MCF 10A (cell line): Measurements from ENCODE around the gene NDUFV3. TPM values are rescaled to one million over a fixed set of nuclear protein-coding genes. Genes with fewer than 3 reads are reported as not detected.

ENCODE experiments used
- BruUV-seq: library from RNA; stranded (reverse); fragments of 400-500 nt; replicated peaks from 2 replicates; lab custom pipeline; 2021; lab: Mats Ljungman, UMichigan
- CTCF ChIA-PET: fragments of 300-600 bp; sonication (Branson Sonifier 250); formaldehyde crosslinking; extraction: SDS; loops from one replicate; lab custom pipeline; 2021; ENCODE audit warnings: antibody characterized with exemption, inconsistent platforms; lab: Yijun Ruan, JAX
- POLR2A ChIA-PET: fragments of 300-600, 350-650 bp; sonication (Branson Sonifier 250); formaldehyde crosslinking; extraction: SDS; loops from one replicate; lab custom pipeline; 2020; ENCODE audit warnings: antibody characterized with exemption, inconsistent platforms; lab: Yijun Ruan, JAX
- DNase-seq: peaks from one replicate; pipeline ENCODE4 v3.0.0-alpha.2; 2018; ENCODE audit not compliant: unreplicated experiment
- H3K27ac Mint-ChIP-seq: one replicate; pipeline ENCODE4 v1.8.0; 2022; ENCODE audit warnings: mild to moderate bottlenecking, low read depth, mixed read lengths; ENCODE audit not compliant: unreplicated experiment
- H3K27me3 Mint-ChIP-seq: one replicate; pipeline ENCODE4 v1.8.0; 2022; ENCODE audit warnings: mixed read lengths; ENCODE audit not compliant: insufficient read depth, unreplicated experiment
- H3K36me3 Mint-ChIP-seq: one replicate; pipeline ENCODE4 v1.8.0; 2022; ENCODE audit warnings: mild to moderate bottlenecking, moderate library complexity, mixed read lengths; ENCODE audit not compliant: insufficient read depth, unreplicated experiment
- H3K4me1 Mint-ChIP-seq: one replicate; pipeline ENCODE4 v1.8.0; 2022; ENCODE audit warnings: mixed read lengths; ENCODE audit not compliant: insufficient read depth, unreplicated experiment
- H3K4me3 Mint-ChIP-seq: one replicate; pipeline ENCODE4 v1.8.0; 2022; ENCODE audit warnings: mild to moderate bottlenecking, moderate library complexity, mixed read lengths; ENCODE audit not compliant: unreplicated experiment
- H3K9me3 Mint-ChIP-seq: one replicate; pipeline ENCODE4 v1.8.0; 2022; ENCODE audit warnings: mixed read lengths; ENCODE audit not compliant: unreplicated experiment
- CTCF ChIP-seq: fragments of 200-600 bp; IDR thresholded peaks from one replicate; pipeline ENCODE4 v1.8.0; 2022; ENCODE audit warnings: antibody characterized with exemption, mild to moderate bottlenecking; ENCODE audit not compliant: unreplicated experiment
- intact Hi-C: fragments of 100-400 bp; cut with micrococcal nuclease; formaldehyde crosslinking; loops from 2 replicates; pipeline ENCODE4 v1.14.1; 2022
- total RNA-seq: library from RNA; stranded (reverse); gene quantifications from 2 replicates; pipeline ENCODE4 v1.2.3, GENCODE V29; 2022

NDUFV3 gene
- total RNA-seq, 1 experiment from 2014 or later: 70.0 TPM

GRCh38 chr21:42861311-42861847, 31.7 kb upstream of the NDUFV3 start:
- no TSS peak for BruUV-seq
- peaks cover 79% of the 10 kb centered on the region for H3K36me3 Mint-ChIP-seq
- ChIA-PET CTCF (no interaction called here), POLR2A (interaction anchor here (1.7 kb wide), 1 partner anchor 17 kb away, joined by 5 read pairs; no protein-coding TSS in a partner anchor)
- peaks cover 8% of the 10 kb centered on the region for H3K4me1 Mint-ChIP-seq
- TF ChIP-seq CTCF: no peak
- H3K9me3 Mint-ChIP-seq: no peaks in the 10 kb centered on the region
- intact Hi-C loops: no loop called here
- no peak for DNase-seq
- H3K4me3 Mint-ChIP-seq: no peak overlapping the region
- no peak overlapping the region for H3K27ac Mint-ChIP-seq
- no peaks in the 10 kb centered on the region for H3K27me3 Mint-ChIP-seq

- peaks cover 79% of the 10 kb centered on the region for H3K36me3 Mint-ChIP-seq
- H3K4me1 Mint-ChIP-seq: peaks cover 8% of the 10 kb centered on the region
- POLR2A ChIA-PET: interaction anchor here (1.7 kb wide), 1 partner anchor 17 kb away, joined by 5 read pairs; no protein-coding TSS in a partner anchor
- no peaks in the 10 kb centered on the region for H3K9me3 Mint-ChIP-seq
- CTCF ChIA-PET: no interaction called here
- no peak for TF ChIP-seq CTCF
- intact Hi-C loops: no loop called here
- no peak overlapping the region for H3K27ac Mint-ChIP-seq
- H3K27me3 Mint-ChIP-seq: no peaks in the 10 kb centered on the region
- no peak for DNase-seq
- no peak overlapping the region for H3K4me3 Mint-ChIP-seq
- BruUV-seq: no TSS peak
These were observed 31.2 kb upstream of the NDUFV3 start for GRCh38 chr21:42861848-42862400.

- Mint-ChIP-seq H3K4me1 (peaks cover 8% of the 10 kb centered on the region), H3K36me3 (peaks cover 79% of the 10 kb centered on the region), H3K9me3 (no peaks in the 10 kb centered on the region), H3K27me3 (no peaks in the 10 kb centered on the region), H3K4me3 (no peak overlapping the region), H3K27ac (no peak overlapping the region)
- peak; percentile 63 for DNase-seq
- no TSS peak for BruUV-seq
- peak; percentile 20 for TF ChIP-seq CTCF
- intact Hi-C loops: no loop called here
- POLR2A ChIA-PET: interaction anchor here (1.7 kb wide), 1 partner anchor 16 kb away, joined by 5 read pairs; no protein-coding TSS in a partner anchor
- CTCF ChIA-PET: no interaction called here
These were observed 30.2 kb upstream of the NDUFV3 start for GRCh38 chr21:42862774-42863503.

GRCh38 chr21:42863504-42863870, 29.6 kb upstream of the NDUFV3 start:
- DNase-seq: peak; percentile 67
- H3K36me3 Mint-ChIP-seq: peaks cover 79% of the 10 kb centered on the region
- no peak overlapping the region for H3K27ac Mint-ChIP-seq

More at GRCh38 chr21:42863504-42863870, 29.6 kb upstream of the NDUFV3 start:
- BruUV-seq: no TSS peak
- Mint-ChIP-seq H3K4me3 (no peak overlapping the region), H3K27me3 (no peaks in the 10 kb centered on the region), H3K9me3 (no peaks in the 10 kb centered on the region), H3K4me1 (peaks cover 8% of the 10 kb centered on the region)
- CTCF ChIA-PET: interaction anchor here (1.2 kb wide), 1 partner anchor 25 kb away, joined by 4 read pairs; no protein-coding TSS in a partner anchor
- POLR2A ChIA-PET: interaction anchor here (0.7 kb wide), 1 partner anchor 348 kb away, joined by 3 read pairs; no protein-coding TSS in a partner anchor
- intact Hi-C loops: no loop called here
- no peak for TF ChIP-seq CTCF
